IMR-90 (cell line): Measurements from ENCODE around the gene PSORS1C2. TPM values are rescaled to one million over a fixed set of nuclear protein-coding genes. Genes with fewer than 3 reads are reported as not detected.

Experiments
- ATAC-seq: fragments of 200-7000 bp; cut with Tn5 transposase; 2 replicates; pipeline ENCODE4 v1.9.1; 2020; ENCODE audit warnings: low read depth, mild to moderate bottlenecking, moderate library complexity
- BruUV-seq: library from RNA; stranded (reverse); fragments of 400-500 nt; replicated peaks from 2 replicates; lab custom pipeline; 2021; lab: Mats Ljungman, UMichigan
- CTCF ChIA-PET: fragments of 300-600 bp; formaldehyde crosslinking; extraction: SDS; loops from one replicate; lab custom pipeline; 2021; ENCODE audit warnings: antibody characterized with exemption; lab: Yijun Ruan, JAX
- POLR2A ChIA-PET: fragments of 300-600 bp; sonication (Branson Sonifier 250); formaldehyde crosslinking; loops from one replicate; lab custom pipeline; 2022; ENCODE audit warnings: antibody characterized with exemption; ENCODE audit not compliant: unreplicated experiment; lab: Charles Lee
- DNase-seq: peaks from one replicate; pipeline ENCODE4 v3.0.0; 2013
- H2AFZ ChIP-seq: replicated peaks from 2 replicates; pipeline ENCODE3; 2013; ENCODE audit warnings: low read length, mild to moderate bottlenecking; ENCODE audit not compliant: poor library complexity
- H2AK5ac ChIP-seq: 2 replicates; pipeline ENCODE4 v1.6.1; 2013; ENCODE audit warnings: low read depth, low read length, inconsistent platforms
- H2AK9ac ChIP-seq: replicated peaks from 2 replicates; pipeline ENCODE3; 2013; ENCODE audit warnings: mild to moderate bottlenecking, low read depth, low read length, moderate library complexity; ENCODE audit not compliant: poor library complexity
- H2BK120ac ChIP-seq: 2 replicates; pipeline ENCODE4 v1.6.1; 2013; ENCODE audit warnings: low read depth, low read length, inconsistent platforms
- H2BK15ac ChIP-seq: 3 replicates; pipeline ENCODE4 v1.6.1; 2013; ENCODE audit warnings: low read depth, low read length, inconsistent platforms
- H2BK20ac ChIP-seq: 2 replicates; pipeline ENCODE4 v1.6.1; 2013; ENCODE audit warnings: low read depth, mild to moderate bottlenecking, inconsistent platforms, low read length, moderate library complexity
- H2BK5ac ChIP-seq: 2 replicates; pipeline ENCODE4 v1.6.1; 2013; ENCODE audit warnings: mild to moderate bottlenecking, low read depth, low read length, inconsistent platforms; ENCODE audit not compliant: poor library complexity, severe bottlenecking
- H3K14ac ChIP-seq: replicated peaks from 2 replicates; pipeline ENCODE4 v1.6.1; 2013; ENCODE audit warnings: low read depth, low read length, inconsistent platforms
- H3K18ac ChIP-seq: 2 replicates; pipeline ENCODE4 v1.6.1; 2013; ENCODE audit warnings: low read depth, low read length, control low read depth
- H3K23ac ChIP-seq: 2 replicates; pipeline ENCODE4 v1.6.1; 2013; ENCODE audit warnings: low read depth, low read length, inconsistent platforms
- H3K27ac ChIP-seq: 2 replicates; pipeline ENCODE4 v1.5.1; 2013; ENCODE audit warnings: mild to moderate bottlenecking, control low read depth, low read length; ENCODE audit not compliant: insufficient read depth
- H3K27me3 ChIP-seq: 2 replicates; pipeline ENCODE4 v1.6.1; 2013; ENCODE audit warnings: low read length; ENCODE audit not compliant: control insufficient read depth, insufficient read depth
- H3K36me3 ChIP-seq: 2 replicates; pipeline ENCODE4 v1.6.1; 2013; ENCODE audit warnings: low read length, mixed read lengths; ENCODE audit not compliant: control insufficient read depth, insufficient read depth
- H3K4ac ChIP-seq: 2 replicates; pipeline ENCODE4 v1.6.1; 2013; ENCODE audit warnings: low read depth, low read length, inconsistent platforms
- H3K4me1 ChIP-seq: 2 replicates; pipeline ENCODE4 v1.6.1; 2013; ENCODE audit warnings: low read length, mixed read lengths; ENCODE audit not compliant: control insufficient read depth, insufficient read depth
- H3K4me2 ChIP-seq: 2 replicates; pipeline ENCODE4 v1.6.1; 2013; ENCODE audit warnings: low read depth, mild to moderate bottlenecking, control low read depth, low read length, moderate library complexity
- H3K4me3 ChIP-seq: 2 replicates; pipeline ENCODE4 v1.5.1; 2013; ENCODE audit warnings: low read depth, mild to moderate bottlenecking, control low read depth, low read length, moderate library complexity; ENCODE audit not compliant: insufficient read depth
- H3K56ac ChIP-seq: 2 replicates; pipeline ENCODE4 v1.6.1; 2013; ENCODE audit warnings: low read length, inconsistent platforms; ENCODE audit not compliant: insufficient read depth; ENCODE audit errors: extremely low read depth
- H3K79me1 ChIP-seq, 2 experiments: 2 replicates each; pipeline ENCODE4 v1.6.1; 2013; ENCODE audit warnings: low read length in 2 of 2, inconsistent platforms in 1 of 2, low read depth in 1 of 2
- H3K9ac ChIP-seq: 2 replicates; pipeline ENCODE4 v1.6.1; 2013; ENCODE audit warnings: low read depth, low read length, control low read depth
- H3K9me1 ChIP-seq: 2 replicates; pipeline ENCODE4 v1.6.1; 2013; ENCODE audit warnings: low read length, inconsistent platforms; ENCODE audit not compliant: insufficient read depth
- H3K9me3 ChIP-seq: 2 replicates; pipeline ENCODE4 v1.6.1; 2013; ENCODE audit warnings: low read length; ENCODE audit not compliant: control insufficient read depth, insufficient read depth
- H4K20me1 ChIP-seq: 2 replicates; pipeline ENCODE4 v1.6.1; 2013; ENCODE audit warnings: low read length, inconsistent platforms; ENCODE audit not compliant: insufficient read depth
- H4K5ac ChIP-seq: 2 replicates; pipeline ENCODE4 v1.6.1; 2013; ENCODE audit warnings: mild to moderate bottlenecking, low read depth, low read length, control low read depth
- H4K8ac ChIP-seq, 2 experiments: 2 replicates each; pipeline ENCODE4 v1.6.1; 2013; ENCODE audit warnings: low read depth in 2 of 2, low read length in 2 of 2, control low read depth in 1 of 2, inconsistent platforms in 1 of 2
- H4K91ac ChIP-seq: 2 replicates; pipeline ENCODE4 v1.6.1; 2013; ENCODE audit warnings: low read depth, low read length, inconsistent platforms; ENCODE audit not compliant: insufficient read depth
- BHLHE40 ChIP-seq: fragments of 150-350 bp; IDR thresholded peaks from 2 replicates; pipeline ENCODE4 v1.6.1; 2016; ENCODE audit warnings: mild to moderate bottlenecking, low read depth, low read length
- CHD1 ChIP-seq: IDR thresholded peaks from 2 replicates; pipeline ENCODE4 v1.6.1; 2012; ENCODE audit warnings: low read depth, low read length, improper control_type of control experiment
- MAZ ChIP-seq: IDR thresholded peaks from 2 replicates; pipeline ENCODE4 v1.6.1; 2012; ENCODE audit warnings: low read depth, mild to moderate bottlenecking, low read length, improper control_type of control experiment, moderate library complexity, borderline replicate concordance
- NFE2L2 ChIP-seq: fragments of 150-350 bp; IDR thresholded peaks from 2 replicates; pipeline ENCODE4 v1.6.1; 2016; ENCODE audit warnings: low read depth, mild to moderate bottlenecking, low read length
- RAD21 ChIP-seq: IDR thresholded peaks from 2 replicates; pipeline ENCODE4 v1.6.1; 2012; ENCODE audit warnings: low read length, improper control_type of control experiment
- RFX5 ChIP-seq: IDR thresholded peaks from 2 replicates; pipeline ENCODE4 v1.8.0; 2012; ENCODE audit warnings: low read depth, mild to moderate bottlenecking, low read length, moderate library complexity
- SMC3 ChIP-seq: fragments of 150-350 bp; IDR thresholded peaks from 2 replicates; pipeline ENCODE4 v1.6.1; 2016; ENCODE audit warnings: low read depth, mild to moderate bottlenecking, antibody characterized with exemption, low read length, moderate library complexity
- WGBS, 2 experiments: methylation state at CpG; one replicate each; pipeline versions ENCODE4 v1.1.5 to v1.1.7; 2013; ENCODE audit warnings: missing lambda C conversion rate in 2 of 2; ENCODE audit not compliant: insufficient read length in 1 of 2; ENCODE audit errors: extremely low coverage in 2 of 2; 5-methylcytosine and 5-hydroxymethylcytosine counted together
- dilution Hi-C: fragments of 300-500 bp; cut with HindIII; formaldehyde crosslinking; loops from one replicate; pipeline ENCODE4 v1.14.3; 2018; ENCODE audit warnings: low sequenced_read_pairs; ENCODE audit not compliant: unreplicated experiment
- in situ Hi-C: fragments of 300-500 bp; cut with MboI; formaldehyde crosslinking; loops from 3 replicates; pipeline ENCODE4 v1.14.3; 2019; ENCODE audit warnings: low sequenced_read_pairs, inconsistent platforms, mixed read lengths
- intact Hi-C: fragments of 100-400 bp; cut with micrococcal nuclease; formaldehyde crosslinking; loops from 2 replicates; pipeline ENCODE4 v1.10.0; 2022
- polyA plus RNA-seq, 3 experiments: library from polyadenylated mRNA; depleted of rRNA; stranded (reverse); fragments of >200 nt; gene quantifications; 2 replicates each; pipeline ENCODE4 v1.2.3, GENCODE V29; 2012; ENCODE audit warnings: low replicate concordance in 1 of 3
- total RNA-seq: library from RNA; depleted of rRNA; stranded (reverse); fragments of >200 nt; gene quantifications from 2 replicates; pipeline ENCODE4 v1.2.3, GENCODE V29; 2012
- TF ChIP-seq, protein P1 (sequence below): fragments of 150-350 bp; IDR thresholded peaks from 2 replicates; pipeline ENCODE4 v1.6.1; 2017; ENCODE audit warnings: mild to moderate bottlenecking, antibody characterized with exemption, low read length, low read depth
- TF ChIP-seq, protein P2 (sequence below): conservative IDR thresholded peaks from 2 replicates; pipeline ENCODE4 v1.5.1; 2012; ENCODE audit warnings: mild to moderate bottlenecking, low read depth, low read length, improper control_type of control experiment
- TF ChIP-seq, protein P3 (sequence below): fragments of 150-350 bp; IDR thresholded peaks from 2 replicates; pipeline ENCODE4 v1.6.1; 2016; ENCODE audit warnings: low read depth, mild to moderate bottlenecking, low read length, moderate library complexity, borderline replicate concordance

The PSORS1C2 gene
- total and polyA plus RNA-seq, 2 of the 4 experiments (the other 2 are of a cell fraction), result not detected

DNA sequence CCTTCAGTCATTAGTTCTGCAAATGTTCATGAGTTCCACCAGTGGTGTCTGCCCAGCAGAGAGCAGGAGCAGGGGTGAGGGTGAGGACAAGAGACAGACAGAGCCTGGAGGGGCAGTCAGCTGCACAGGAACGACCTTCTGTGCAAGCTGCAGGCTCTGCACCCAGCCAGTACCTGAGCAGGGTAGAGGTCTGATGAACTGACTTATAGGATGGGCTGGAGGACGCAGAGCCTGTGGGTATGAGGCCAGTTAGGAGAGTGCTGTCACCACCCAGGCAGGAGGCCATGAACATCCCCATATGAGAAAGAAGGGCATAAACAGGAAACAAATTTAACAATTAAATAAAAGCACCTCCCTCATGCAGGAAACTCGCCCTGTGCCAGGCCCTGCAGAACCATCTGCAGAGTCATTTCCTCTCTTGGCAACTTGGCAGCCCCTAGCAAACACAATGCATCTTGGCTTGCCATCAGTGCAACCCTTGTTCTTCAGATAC, 44.4 kb downstream of the PSORS1C2 start:
- Histone ChIP-seq H2AFZ (no peak overlapping the region), H4K8ac (no peak overlapping the region), H3K4me2 (no peak overlapping the region), H4K91ac (no peak overlapping the region), H2BK5ac (no peak overlapping the region), H3K27me3 (peaks cover 4% of the 10 kb centered on the region), H3K79me1 (no peaks in the 10 kb centered on the region), H4K20me1 (no peaks in the 10 kb centered on the region), H2BK120ac (no peak overlapping the region), H2AK9ac (no peak overlapping the region), H3K9me1 (no peaks in the 10 kb centered on the region), H3K18ac (no peak overlapping the region), H2AK5ac (no peak overlapping the region), H4K5ac (no peak overlapping the region), H3K23ac (no peak overlapping the region), H3K4me1 (no peaks in the 10 kb centered on the region), H2BK15ac (no peak overlapping the region), H3K36me3 (no peaks in the 10 kb centered on the region), H3K9me3 (no peaks in the 10 kb centered on the region), H2BK20ac (no peak overlapping the region), H3K9ac (no peak overlapping the region), H3K14ac (no peak overlapping the region), H3K27ac (no peak overlapping the region), H3K56ac (no peak overlapping the region), H3K4me3 (no peak overlapping the region), H3K4ac (no peak overlapping the region)
- no peak for ATAC-seq
- in situ Hi-C loops (loop anchor here (25.0 kb wide), 1 partner anchor 607 kb away; the partner anchor contains the start of gene HLA-E), dilution Hi-C loops (no loop called here), intact Hi-C loops (no loop called here)
- BruUV-seq, result no TSS peak
- ChIA-PET POLR2A (no interaction called here), CTCF (no interaction called here)
- no peak for TF ChIP-seq RFX5
- TF ChIP-seq NFE2L2, result no peak
- TF ChIP-seq, protein P1, sequence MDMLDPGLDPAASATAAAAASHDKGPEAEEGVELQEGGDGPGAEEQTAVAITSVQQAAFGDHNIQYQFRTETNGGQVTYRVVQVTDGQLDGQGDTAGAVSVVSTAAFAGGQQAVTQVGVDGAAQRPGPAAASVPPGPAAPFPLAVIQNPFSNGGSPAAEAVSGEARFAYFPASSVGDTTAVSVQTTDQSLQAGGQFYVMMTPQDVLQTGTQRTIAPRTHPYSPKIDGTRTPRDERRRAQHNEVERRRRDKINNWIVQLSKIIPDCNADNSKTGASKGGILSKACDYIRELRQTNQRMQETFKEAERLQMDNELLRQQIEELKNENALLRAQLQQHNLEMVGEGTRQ, result no peak
- TF ChIP-seq BHLHE40, result no peak
- no peak for TF ChIP-seq MAZ
- TF ChIP-seq SMC3, result no peak
- TF ChIP-seq, protein P2, sequence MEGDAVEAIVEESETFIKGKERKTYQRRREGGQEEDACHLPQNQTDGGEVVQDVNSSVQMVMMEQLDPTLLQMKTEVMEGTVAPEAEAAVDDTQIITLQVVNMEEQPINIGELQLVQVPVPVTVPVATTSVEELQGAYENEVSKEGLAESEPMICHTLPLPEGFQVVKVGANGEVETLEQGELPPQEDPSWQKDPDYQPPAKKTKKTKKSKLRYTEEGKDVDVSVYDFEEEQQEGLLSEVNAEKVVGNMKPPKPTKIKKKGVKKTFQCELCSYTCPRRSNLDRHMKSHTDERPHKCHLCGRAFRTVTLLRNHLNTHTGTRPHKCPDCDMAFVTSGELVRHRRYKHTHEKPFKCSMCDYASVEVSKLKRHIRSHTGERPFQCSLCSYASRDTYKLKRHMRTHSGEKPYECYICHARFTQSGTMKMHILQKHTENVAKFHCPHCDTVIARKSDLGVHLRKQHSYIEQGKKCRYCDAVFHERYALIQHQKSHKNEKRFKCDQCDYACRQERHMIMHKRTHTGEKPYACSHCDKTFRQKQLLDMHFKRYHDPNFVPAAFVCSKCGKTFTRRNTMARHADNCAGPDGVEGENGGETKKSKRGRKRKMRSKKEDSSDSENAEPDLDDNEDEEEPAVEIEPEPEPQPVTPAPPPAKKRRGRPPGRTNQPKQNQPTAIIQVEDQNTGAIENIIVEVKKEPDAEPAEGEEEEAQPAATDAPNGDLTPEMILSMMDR, result no peak
- TF ChIP-seq RAD21, result no peak
- TF ChIP-seq, protein P3, sequence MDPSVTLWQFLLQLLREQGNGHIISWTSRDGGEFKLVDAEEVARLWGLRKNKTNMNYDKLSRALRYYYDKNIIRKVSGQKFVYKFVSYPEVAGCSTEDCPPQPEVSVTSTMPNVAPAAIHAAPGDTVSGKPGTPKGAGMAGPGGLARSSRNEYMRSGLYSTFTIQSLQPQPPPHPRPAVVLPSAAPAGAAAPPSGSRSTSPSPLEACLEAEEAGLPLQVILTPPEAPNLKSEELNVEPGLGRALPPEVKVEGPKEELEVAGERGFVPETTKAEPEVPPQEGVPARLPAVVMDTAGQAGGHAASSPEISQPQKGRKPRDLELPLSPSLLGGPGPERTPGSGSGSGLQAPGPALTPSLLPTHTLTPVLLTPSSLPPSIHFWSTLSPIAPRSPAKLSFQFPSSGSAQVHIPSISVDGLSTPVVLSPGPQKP, result no peak
- no peak for TF ChIP-seq CHD1
- DNase-seq, result no peak
- 60% methylated on average over 1 of the region's 3 CpGs; no CpG with 5 or more reads in 1 of the 2 experiments for WGBS, 2 experiments
